Mesothelial cell of epicardium (in vitro differentiated cells): ENCODE results near the gene SENP2. TPM values are rescaled to one million over a fixed set of nuclear protein-coding genes. Genes with fewer than 3 reads are reported as not detected.

ENCODE experiments used
- DNase-seq, 2 experiments: peaks; one replicate each; pipeline ENCODE4 v3.0.0; 2021; ENCODE audit warnings: low spot score in 2 of 2; ENCODE audit not compliant: unreplicated experiment in 2 of 2
- H3K27ac Mint-ChIP-seq: 2 replicates; pipeline ENCODE4 v1.8.0; 2021; ENCODE audit warnings: mixed read lengths
- H3K27me3 Mint-ChIP-seq: 2 replicates; pipeline ENCODE4 v1.8.0; 2021; ENCODE audit warnings: low read depth, mixed read lengths
- H3K36me3 Mint-ChIP-seq: 2 replicates; pipeline ENCODE4 v1.8.0; 2021; ENCODE audit warnings: mixed read lengths
- H3K4me1 Mint-ChIP-seq: 2 replicates; pipeline ENCODE4 v1.8.0; 2021; ENCODE audit warnings: mixed read lengths
- H3K4me3 Mint-ChIP-seq: 2 replicates; pipeline ENCODE4 v1.8.0; 2021; ENCODE audit warnings: mild to moderate bottlenecking, moderate library complexity, mixed read lengths
- H3K9me3 Mint-ChIP-seq: 2 replicates; pipeline ENCODE4 v1.8.0; 2021; ENCODE audit warnings: mixed read lengths
- total RNA-seq: library from RNA; stranded (reverse); gene quantifications from 3 replicates; pipeline ENCODE4 v1.2.1, GENCODE V29; 2021
- TF ChIP-seq, protein P1 (sequence below): fragments of 200-600 bp; sonication (generic); IDR thresholded peaks from one replicate; pipeline ENCODE4 v1.5.0; 2021; ENCODE audit warnings: antibody characterized with exemption; ENCODE audit not compliant: unreplicated experiment

The SENP2 gene
- total RNA-seq, 1 donor from 2014 or later, result 40.2 TPM

DNA sequence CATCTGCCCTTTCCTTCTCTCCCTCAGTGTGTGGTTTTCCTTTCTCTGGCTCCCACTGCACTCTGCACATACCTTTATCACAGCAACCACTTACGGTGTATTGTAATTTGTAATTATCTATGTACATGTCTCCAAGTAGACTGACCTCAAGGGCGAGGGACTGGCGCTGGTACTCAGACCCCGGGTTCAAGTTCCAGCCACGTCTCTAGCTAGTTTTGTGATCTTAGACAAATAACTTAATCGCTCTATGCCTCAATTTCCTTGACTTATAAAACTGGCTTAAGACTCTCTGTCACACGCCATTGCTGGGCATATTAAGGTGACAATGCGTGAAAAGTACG, 607 bp upstream of the SENP2 start:
- no peak for DNase-seq
- Mint-ChIP-seq H3K27me3 (peaks cover 14% of the 10 kb centered on the region), H3K4me1 (peaks cover 22% of the 10 kb centered on the region), H3K9me3 (no peaks in the 10 kb centered on the region), H3K4me3 (peak overlapping the region; percentile 91), H3K36me3 (no peaks in the 10 kb centered on the region), H3K27ac (peak overlapping the region; percentile 98)
- TF ChIP-seq, protein P1, sequence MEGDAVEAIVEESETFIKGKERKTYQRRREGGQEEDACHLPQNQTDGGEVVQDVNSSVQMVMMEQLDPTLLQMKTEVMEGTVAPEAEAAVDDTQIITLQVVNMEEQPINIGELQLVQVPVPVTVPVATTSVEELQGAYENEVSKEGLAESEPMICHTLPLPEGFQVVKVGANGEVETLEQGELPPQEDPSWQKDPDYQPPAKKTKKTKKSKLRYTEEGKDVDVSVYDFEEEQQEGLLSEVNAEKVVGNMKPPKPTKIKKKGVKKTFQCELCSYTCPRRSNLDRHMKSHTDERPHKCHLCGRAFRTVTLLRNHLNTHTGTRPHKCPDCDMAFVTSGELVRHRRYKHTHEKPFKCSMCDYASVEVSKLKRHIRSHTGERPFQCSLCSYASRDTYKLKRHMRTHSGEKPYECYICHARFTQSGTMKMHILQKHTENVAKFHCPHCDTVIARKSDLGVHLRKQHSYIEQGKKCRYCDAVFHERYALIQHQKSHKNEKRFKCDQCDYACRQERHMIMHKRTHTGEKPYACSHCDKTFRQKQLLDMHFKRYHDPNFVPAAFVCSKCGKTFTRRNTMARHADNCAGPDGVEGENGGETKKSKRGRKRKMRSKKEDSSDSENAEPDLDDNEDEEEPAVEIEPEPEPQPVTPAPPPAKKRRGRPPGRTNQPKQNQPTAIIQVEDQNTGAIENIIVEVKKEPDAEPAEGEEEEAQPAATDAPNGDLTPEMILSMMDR, result no peak

- no peaks in the 10 kb centered on the region for H3K9me3 Mint-ChIP-seq
- H3K4me1 Mint-ChIP-seq, result peaks cover 22% of the 10 kb centered on the region
- DNase-seq, result no peak
- H3K27me3 Mint-ChIP-seq, result peaks cover 8% of the 10 kb centered on the region
- TF ChIP-seq, protein P1, result no peak
- peaks cover under 1% of the 10 kb centered on the region for H3K36me3 Mint-ChIP-seq
- peak overlapping the region; percentile 91 for H3K4me3 Mint-ChIP-seq
- peak overlapping the region; percentile 98 for H3K27ac Mint-ChIP-seq
Measured at GRCh38 chr3:185586686-185587039, 568 bp downstream of the SENP2 start.

DNA sequence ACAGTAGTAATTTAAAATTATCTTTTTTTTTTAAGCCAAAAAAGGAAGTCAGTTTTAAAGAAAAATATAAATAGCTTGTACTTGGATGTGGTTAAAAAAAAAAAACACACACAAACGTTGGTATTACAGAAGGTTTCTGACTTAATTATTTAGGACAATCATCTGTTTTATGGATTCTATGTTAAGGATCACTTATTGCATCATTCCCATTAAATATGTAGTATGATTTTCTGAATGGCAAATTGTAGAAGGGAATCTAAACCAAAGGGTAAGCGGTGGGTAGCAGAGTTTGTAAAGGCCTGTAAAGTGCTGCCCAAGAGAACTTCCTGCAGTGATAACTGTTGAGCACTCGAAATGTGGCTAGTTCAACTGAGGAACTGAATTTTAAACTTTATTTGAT, 8.0 kb downstream of the SENP2 start:
- no peak for DNase-seq
- no peaks in the 10 kb centered on the region for H3K4me1 Mint-ChIP-seq
- no peak overlapping the region for H3K27ac Mint-ChIP-seq
- TF ChIP-seq, protein P1, result no peak
- peaks cover 7% of the 10 kb centered on the region for H3K36me3 Mint-ChIP-seq
- no peaks in the 10 kb centered on the region for H3K9me3 Mint-ChIP-seq
- no peak overlapping the region for H3K4me3 Mint-ChIP-seq
- H3K27me3 Mint-ChIP-seq, result no peaks in the 10 kb centered on the region

GRCh38 chr3:185595526-185595925, 9.4 kb downstream of the SENP2 start:
- no peaks in the 10 kb centered on the region for H3K27me3 Mint-ChIP-seq
- no peak overlapping the region for H3K4me3 Mint-ChIP-seq
- peaks cover 11% of the 10 kb centered on the region for H3K36me3 Mint-ChIP-seq
- no peaks in the 10 kb centered on the region for H3K4me1 Mint-ChIP-seq
- no peak for DNase-seq
- TF ChIP-seq, protein P1, result no peak
- no peak overlapping the region for H3K27ac Mint-ChIP-seq
- H3K9me3 Mint-ChIP-seq, result no peaks in the 10 kb centered on the region

GRCh38 chr3:185605566-185605965, 19.5 kb downstream of the SENP2 start:
- H3K27ac Mint-ChIP-seq, result no peak overlapping the region
- H3K9me3 Mint-ChIP-seq, result no peaks in the 10 kb centered on the region
- no peak for DNase-seq
- TF ChIP-seq, protein P1, result no peak
- H3K36me3 Mint-ChIP-seq, result peaks cover 43% of the 10 kb centered on the region
- H3K4me3 Mint-ChIP-seq, result no peak overlapping the region
- H3K27me3 Mint-ChIP-seq, result no peaks in the 10 kb centered on the region
- no peaks in the 10 kb centered on the region for H3K4me1 Mint-ChIP-seq

GRCh38 chr3:185606196-185606595, 20.1 kb downstream of the SENP2 start:
- Mint-ChIP-seq H3K36me3 (peaks cover 43% of the 10 kb centered on the region), H3K9me3 (no peaks in the 10 kb centered on the region)

More at GRCh38 chr3:185606196-185606595, 20.1 kb downstream of the SENP2 start:
- Mint-ChIP-seq H3K4me3 (no peak overlapping the region), H3K27me3 (no peaks in the 10 kb centered on the region), H3K4me1 (no peaks in the 10 kb centered on the region), H3K27ac (no peak overlapping the region)
- TF ChIP-seq, protein P1, result no peak
- no peak for DNase-seq
